ENCODE measurements around the gene MYO6.

Gene MYO6

GRCh38 chr6:75882734-75883133, 133.7 kb downstream of the MYO6 start:
- peak; percentile 52; the same call in 2 of the 3 replicates for ATAC-seq
- TF ChIP-seq ISL1 (CRISPR knock-in tag; IDR thresholded peaks at IDR 0.05) (peak; percentile 32; the same call in 1 of the 2 replicates), ZNF8 (CRISPR knock-in tag; IDR thresholded peaks at IDR 0.05) (no peak)

DNA sequence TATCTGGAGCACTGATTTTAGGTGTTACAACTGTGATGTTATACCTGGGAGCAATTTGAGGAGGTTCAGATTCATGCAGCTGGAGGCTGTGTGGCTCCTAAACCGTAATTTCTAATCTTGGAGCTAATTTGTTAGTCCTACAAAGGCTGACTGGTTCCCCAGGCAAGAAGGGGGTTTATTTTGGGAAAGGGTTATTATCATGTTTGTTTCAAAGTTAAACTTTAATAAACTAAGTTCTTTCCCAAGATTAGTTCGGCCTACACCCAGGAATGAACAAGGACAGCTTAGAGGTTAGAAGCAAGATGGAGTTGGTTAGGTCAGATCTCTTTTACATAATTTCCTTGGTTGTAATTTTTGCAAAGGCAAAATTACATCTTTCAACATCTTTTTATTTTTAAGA, 135.8 kb downstream of the MYO6 start:
- TF ChIP-seq SNAI2 (CRISPR knock-in tag; IDR thresholded peaks at IDR 0.05) (no peak), RARB (CRISPR knock-in tag; IDR thresholded peaks at IDR 0.05) (no peak)
- no peak for ATAC-seq

GRCh38 chr6:75892384-75892783, 143.3 kb downstream of the MYO6 start:
- no peak for ATAC-seq
- no peak for TF ChIP-seq TCF4 (CRISPR knock-in tag; IDR thresholded peaks at IDR 0.05; ENCODE audit: borderline replicate concordance)
- no peak for TF ChIP-seq CREB5 (CRISPR knock-in tag; IDR thresholded peaks at IDR 0.05; ENCODE audit: low read depth)
- TF ChIP-seq SNAI2 (CRISPR knock-in tag; IDR thresholded peaks at IDR 0.05): no peak
- TF ChIP-seq, protein P1, sequence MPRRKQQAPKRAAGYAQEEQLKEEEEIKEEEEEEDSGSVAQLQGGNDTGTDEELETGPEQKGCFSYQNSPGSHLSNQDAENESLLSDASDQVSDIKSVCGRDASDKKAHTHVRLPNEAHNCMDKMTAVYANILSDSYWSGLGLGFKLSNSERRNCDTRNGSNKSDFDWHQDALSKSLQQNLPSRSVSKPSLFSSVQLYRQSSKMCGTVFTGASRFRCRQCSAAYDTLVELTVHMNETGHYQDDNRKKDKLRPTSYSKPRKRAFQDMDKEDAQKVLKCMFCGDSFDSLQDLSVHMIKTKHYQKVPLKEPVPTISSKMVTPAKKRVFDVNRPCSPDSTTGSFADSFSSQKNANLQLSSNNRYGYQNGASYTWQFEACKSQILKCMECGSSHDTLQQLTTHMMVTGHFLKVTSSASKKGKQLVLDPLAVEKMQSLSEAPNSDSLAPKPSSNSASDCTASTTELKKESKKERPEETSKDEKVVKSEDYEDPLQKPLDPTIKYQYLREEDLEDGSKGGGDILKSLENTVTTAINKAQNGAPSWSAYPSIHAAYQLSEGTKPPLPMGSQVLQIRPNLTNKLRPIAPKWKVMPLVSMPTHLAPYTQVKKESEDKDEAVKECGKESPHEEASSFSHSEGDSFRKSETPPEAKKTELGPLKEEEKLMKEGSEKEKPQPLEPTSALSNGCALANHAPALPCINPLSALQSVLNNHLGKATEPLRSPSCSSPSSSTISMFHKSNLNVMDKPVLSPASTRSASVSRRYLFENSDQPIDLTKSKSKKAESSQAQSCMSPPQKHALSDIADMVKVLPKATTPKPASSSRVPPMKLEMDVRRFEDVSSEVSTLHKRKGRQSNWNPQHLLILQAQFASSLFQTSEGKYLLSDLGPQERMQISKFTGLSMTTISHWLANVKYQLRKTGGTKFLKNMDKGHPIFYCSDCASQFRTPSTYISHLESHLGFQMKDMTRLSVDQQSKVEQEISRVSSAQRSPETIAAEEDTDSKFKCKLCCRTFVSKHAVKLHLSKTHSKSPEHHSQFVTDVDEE (CRISPR knock-in tag; IDR thresholded peaks at IDR 0.05): no peak
- no peak for TF ChIP-seq ISL1 (CRISPR knock-in tag; IDR thresholded peaks at IDR 0.05)
- TF ChIP-seq ZNF70 (CRISPR knock-in tag; IDR thresholded peaks at IDR 0.05): no peak
- no peak for TF ChIP-seq POU6F1 (CRISPR knock-in tag; IDR thresholded peaks at IDR 0.05; ENCODE audit: borderline replicate concordance, low read depth)
- TF ChIP-seq RARB (CRISPR knock-in tag; IDR thresholded peaks at IDR 0.05): no peak
- TF ChIP-seq CSRNP3 (CRISPR knock-in tag; IDR thresholded peaks at IDR 0.05): no peak
- TF ChIP-seq CSDC2 (CRISPR knock-in tag; IDR thresholded peaks at IDR 0.05): no peak
- TF ChIP-seq ARNTL (CRISPR knock-in tag; IDR thresholded peaks at IDR 0.05; ENCODE audit: borderline replicate concordance, low read depth): no peak
- no peak for TF ChIP-seq ZNF8 (CRISPR knock-in tag; IDR thresholded peaks at IDR 0.05)
- no peak for TF ChIP-seq ZFP30 (CRISPR knock-in tag; IDR thresholded peaks at IDR 0.05)
- TF ChIP-seq, protein P2, sequence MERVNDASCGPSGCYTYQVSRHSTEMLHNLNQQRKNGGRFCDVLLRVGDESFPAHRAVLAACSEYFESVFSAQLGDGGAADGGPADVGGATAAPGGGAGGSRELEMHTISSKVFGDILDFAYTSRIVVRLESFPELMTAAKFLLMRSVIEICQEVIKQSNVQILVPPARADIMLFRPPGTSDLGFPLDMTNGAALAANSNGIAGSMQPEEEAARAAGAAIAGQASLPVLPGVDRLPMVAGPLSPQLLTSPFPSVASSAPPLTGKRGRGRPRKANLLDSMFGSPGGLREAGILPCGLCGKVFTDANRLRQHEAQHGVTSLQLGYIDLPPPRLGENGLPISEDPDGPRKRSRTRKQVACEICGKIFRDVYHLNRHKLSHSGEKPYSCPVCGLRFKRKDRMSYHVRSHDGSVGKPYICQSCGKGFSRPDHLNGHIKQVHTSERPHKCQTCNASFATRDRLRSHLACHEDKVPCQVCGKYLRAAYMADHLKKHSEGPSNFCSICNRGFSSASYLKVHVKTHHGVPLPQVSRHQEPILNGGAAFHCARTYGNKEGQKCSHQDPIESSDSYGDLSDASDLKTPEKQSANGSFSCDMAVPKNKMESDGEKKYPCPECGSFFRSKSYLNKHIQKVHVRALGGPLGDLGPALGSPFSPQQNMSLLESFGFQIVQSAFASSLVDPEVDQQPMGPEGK (CRISPR knock-in tag; IDR thresholded peaks at IDR 0.05; ENCODE audit: borderline replicate concordance): no peak
- TF ChIP-seq ZNF565 (CRISPR knock-in tag; conservative IDR thresholded peaks at IDR 0.05; ENCODE audit: low read depth): no peak
- no peak for TF ChIP-seq ZFP3 (CRISPR knock-in tag; IDR thresholded peaks at IDR 0.05)
- TF ChIP-seq BACH2 (CRISPR knock-in tag; IDR thresholded peaks at IDR 0.05; ENCODE audit: borderline replicate concordance): no peak
- TF ChIP-seq ZC3H10 (CRISPR knock-in tag; IDR thresholded peaks at IDR 0.05): no peak
- no peak for TF ChIP-seq OSR1 (CRISPR knock-in tag; IDR thresholded peaks at IDR 0.05)
- no peak for TF ChIP-seq ESRRG (CRISPR knock-in tag; IDR thresholded peaks at IDR 0.05)
